Body of pancreas (tissue), 4 donors: ENCODE results near the gene GAP43. TPM values are rescaled to one million over a fixed set of nuclear protein-coding genes. Genes with fewer than 3 reads are reported as not detected.
A peak's percentile ranks its signal among the peaks of the same experiment; 100 is the strongest.

Experiments used
- ATAC-seq: fragments of 150-250 bp; one replicate; pipeline ENCODE4 v1.9.1; 2016
- DNase-seq, 4 donors: peaks; one replicate each; pipeline ENCODE4 v3.0.0-alpha.2; 2019
- H3K27ac ChIP-seq, 4 donors: fragments of 200-600 bp; sonication (generic); 1 replicate in 3 of 4; 2 replicates in 1 of 4; pipeline versions ENCODE4 v1.5.1 to v1.6.1; 2016 to 2019; ENCODE audit warnings: mild to moderate bottlenecking in 1 of 4, mixed read lengths in 1 of 4, moderate library complexity in 1 of 4
- H3K27me3 ChIP-seq, 2 donors: fragments of 200-600 bp; sonication (generic); one replicate each; pipeline ENCODE4 v1.6.0; 2016; ENCODE audit warnings: mild to moderate bottlenecking in 1 of 2
- H3K36me3 ChIP-seq, 2 donors: fragments of 200-600 bp; sonication (generic); replicated peaks in 1 of 2; 2 replicates each; pipeline ENCODE4 v1.5.1; 2016; ENCODE audit warnings: low read depth in 2 of 2; ENCODE audit not compliant: insufficient read depth in 1 of 2
- H3K4me1 ChIP-seq: fragments of 200-600 bp; sonication (generic); one replicate; pipeline ENCODE4 v1.6.0; 2016
- H3K4me3 ChIP-seq, 2 donors: fragments of 200-600 bp; sonication (generic); 1 replicate in 1 of 2; 2 replicates in 1 of 2; pipeline ENCODE4 v1.5.1; 2016 to 2019
- H3K9me3 ChIP-seq, 3 donors: fragments of 200-600 bp; sonication (generic); 1 replicate in 2 of 3; 2 replicates in 1 of 3; pipeline ENCODE4 v1.5.1; 2016
- CTCF ChIP-seq, 7 experiments: fragments of 450-650 bp in 4 of 7; fragments of 200-600 bp in 3 of 7; sonication (generic) in 3 of 7; IDR thresholded peaks; one replicate each; pipeline ENCODE4 v1.5.1; 2016 to 2019; ENCODE audit warnings: antibody characterized with exemption in 7 of 7
- POLR2A ChIP-seq, 3 donors: fragments of 450-650 bp; IDR thresholded peaks; one replicate each; pipeline ENCODE4 v1.6.1; 2016; ENCODE audit warnings: antibody characterized with exemption in 3 of 3, mild to moderate bottlenecking in 2 of 3
- WGBS, 2 donors: methylation state at CpG; one replicate each; pipeline ENCODE4 v1.1.5; 2017; 5-methylcytosine and 5-hydroxymethylcytosine counted together
- intact Hi-C: fragments of 100-400 bp; cut with DNase I; formaldehyde crosslinking; loops from one replicate; pipeline ENCODE4 v1.15.1; 2023
- total RNA-seq, 2 donors: library from RNA; depleted of rRNA; stranded (reverse); fragments of >200 nt; gene quantifications; one replicate each; pipeline ENCODE4 v1.1.0, GENCODE V29; 2016

The GAP43 gene
- total RNA-seq, 2 donors from 2014 or later = 0.26 TPM; not detected in 1

GRCh38 chr3:115580566-115580965 lies 42.7 kb upstream of the GAP43 start:
- no peaks in the 10 kb centered on the region for H3K4me1 ChIP-seq
- no peaks in the 10 kb centered on the region for H3K27me3 ChIP-seq
- no peak overlapping the region for H3K27ac ChIP-seq
- ATAC-seq (no peak), DNase-seq (no peak)
- intact Hi-C loops = no loop called here
- no peak overlapping the region for H3K4me3 ChIP-seq
- no peaks in the 10 kb centered on the region for H3K36me3 ChIP-seq
- TF ChIP-seq POLR2A (IDR thresholded peaks at IDR 0.05) = no peak
- no peak for TF ChIP-seq CTCF (IDR thresholded peaks at IDR 0.05)
- WGBS, 2 donors = 67 to 78% methylated on average over 1 of the region's 1 CpG
- H3K9me3 ChIP-seq = no peaks in the 10 kb centered on the region

- Histone ChIP-seq H3K36me3 (no peaks in the 10 kb centered on the region), H3K4me3 (no peak overlapping the region), H3K27ac (no peak overlapping the region), H3K27me3 (no peaks in the 10 kb centered on the region), H3K9me3 (no peaks in the 10 kb centered on the region), H3K4me1 (no peaks in the 10 kb centered on the region)
- intact Hi-C loops = no loop called here
- peak in 1 of 4 donors; percentile 6 for DNase-seq
- TF ChIP-seq CTCF (IDR thresholded peaks at IDR 0.05) = no peak
- no peak for TF ChIP-seq POLR2A (IDR thresholded peaks at IDR 0.05)
- 47 to 61% methylated on average over 8 of the region's 8 CpGs for WGBS, 2 donors
- no peak for ATAC-seq
Observed at GRCh38 chr3:115581362-115582135, 41.8 kb upstream of the GAP43 start.

- H3K9me3 ChIP-seq = no peaks in the 10 kb centered on the region
- no peaks in the 10 kb centered on the region for H3K36me3 ChIP-seq
- no peaks in the 10 kb centered on the region for H3K4me1 ChIP-seq
- ATAC-seq = no peak
- 64 to 68% methylated on average over 5 of the region's 5 CpGs for WGBS, 2 donors
- intact Hi-C loops = no loop called here
- no peak overlapping the region for H3K27ac ChIP-seq
- TF ChIP-seq POLR2A (IDR thresholded peaks at IDR 0.05) (no peak), CTCF (IDR thresholded peaks at IDR 0.05) (no peak)
- no peaks in the 10 kb centered on the region for H3K27me3 ChIP-seq
- no peak overlapping the region for H3K4me3 ChIP-seq
- no peak for DNase-seq
Observed at GRCh38 chr3:115588201-115589115, 34.9 kb upstream of the GAP43 start.

GRCh38 chr3:115590873-115591272 lies 32.4 kb upstream of the GAP43 start:
- H3K4me1 ChIP-seq = no peaks in the 10 kb centered on the region
- 55 to 59% methylated on average over 3 of the region's 3 CpGs for WGBS, 2 donors
- H3K4me3 ChIP-seq = no peak overlapping the region
- no peak for TF ChIP-seq CTCF (IDR thresholded peaks at IDR 0.05)
- TF ChIP-seq POLR2A (IDR thresholded peaks at IDR 0.05) = no peak
- no peak overlapping the region for H3K27ac ChIP-seq
- ATAC-seq (no peak), DNase-seq (no peak)
- no peaks in the 10 kb centered on the region for H3K36me3 ChIP-seq
- intact Hi-C loops = no loop called here
- H3K9me3 ChIP-seq = no peaks in the 10 kb centered on the region
- H3K27me3 ChIP-seq = no peaks in the 10 kb centered on the region
